NOMO-1 treated with dmso at 0.1 percent for 144 hours (cell line): Measurements from ENCODE around the gene WDFY1.
A peak's percentile ranks its signal among the peaks of the same experiment; 100 is the strongest.

Source experiments
- DNase-seq: peaks from one replicate; lab custom pipeline; 2025; ENCODE audit not compliant: unreplicated experiment; lab: John Stamatoyannopoulos, UW

The WDFY1 gene

GRCh38 chr2:223944703-223945531, at the start of gene WDFY1:
Gene WDFY1, minus strand, starts transcription at chr2:223945335. Its CDS starts 51 bp downstream, at chr2:223945284.
- peak; percentile 77 for DNase-seq

- no peak for DNase-seq
Measured at GRCh38 chr2:223994562-223995162, 49.5 kb upstream of the WDFY1 start.

- peak; percentile 24 for DNase-seq
Measured at GRCh38 chr2:223993634-223994232, 48.6 kb upstream of the WDFY1 start.

- DNase-seq: no peak
Measured at GRCh38 chr2:223991611-223992010, 46.5 kb upstream of the WDFY1 start.

- no peak for DNase-seq
Measured at GRCh38 chr2:223989856-223990232, 44.7 kb upstream of the WDFY1 start.

- no peak for DNase-seq
Measured at GRCh38 chr2:223989206-223989855, 44.2 kb upstream of the WDFY1 start.

GRCh38 chr2:223981241-223981640, 36.1 kb upstream of the WDFY1 start:
- DNase-seq: no peak

- no peak for DNase-seq
Measured at GRCh38 chr2:223980803-223981202, 35.7 kb upstream of the WDFY1 start.

- no peak for DNase-seq
Measured at GRCh38 chr2:223980397-223980735, 35.2 kb upstream of the WDFY1 start.

GRCh38 chr2:223979730-223980396, 34.7 kb upstream of the WDFY1 start:
- no peak for DNase-seq

GRCh38 chr2:223978451-223978850, 33.3 kb upstream of the WDFY1 start:
- no peak for DNase-seq

- DNase-seq: no peak
Measured at GRCh38 chr2:223976635-223977226, 31.6 kb upstream of the WDFY1 start.

- DNase-seq: no peak
Measured at GRCh38 chr2:223973606-223974005, 28.5 kb upstream of the WDFY1 start.

- DNase-seq: no peak
Measured at GRCh38 chr2:223972656-223973102, 27.5 kb upstream of the WDFY1 start.

- DNase-seq: no peak
Measured at GRCh38 chr2:223971731-223972130, 26.6 kb upstream of the WDFY1 start.

GRCh38 chr2:223970343-223971128, 25.4 kb upstream of the WDFY1 start:
- DNase-seq: peak; percentile 35

GRCh38 chr2:223969856-223970255, 24.7 kb upstream of the WDFY1 start:
- no peak for DNase-seq

- no peak for DNase-seq
Measured at GRCh38 chr2:223969315-223969714, 24.2 kb upstream of the WDFY1 start.

- DNase-seq: no peak
Measured at GRCh38 chr2:223967981-223968380, 22.8 kb upstream of the WDFY1 start.

GRCh38 chr2:223959688-223960087, 14.6 kb upstream of the WDFY1 start:
- DNase-seq: no peak
